Measurements from ENCODE around the gene PHACTR3. TPM values are rescaled to one million over a fixed set of nuclear protein-coding genes. Genes with fewer than 3 reads are reported as not detected.
"Not testable (repeated sequence)": the region's sequence is repeated elsewhere in the genome, so short reads cannot be mapped to it uniquely, and the experiment has no call there.

Gene PHACTR3
- polyA plus RNA-seq, 2 of the 4 experiments (the other 2 are of a cell fraction): not detected

DNA sequence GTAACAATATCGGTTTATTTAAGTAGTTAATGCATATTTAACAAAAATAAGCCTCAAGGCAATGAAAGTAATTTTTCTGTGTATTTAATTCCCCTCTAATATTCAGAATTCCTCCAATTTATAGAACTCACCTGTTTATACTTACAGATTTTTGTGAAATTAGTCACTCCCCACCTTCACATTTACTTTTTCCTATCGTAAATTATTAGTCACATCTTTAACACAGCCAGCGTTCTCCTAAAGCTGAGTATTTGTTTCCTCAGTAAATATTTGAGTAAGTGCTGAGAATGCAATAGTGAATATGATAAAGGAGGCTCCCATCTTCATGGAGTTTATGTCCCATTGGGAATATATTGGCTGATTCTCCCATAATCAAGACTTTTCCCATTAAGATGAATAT is 241.1 kb downstream of the PHACTR3 start:
- DNase-seq (ENCODE audit: low read depth in 1 of 2, low spot score in 1 of 2) (no peak), ATAC-seq (no peak), FAIRE-seq (no peak)
- no peak overlapping the region for H3K4me3 ChIP-seq
- no peaks in the 10 kb centered on the region for H3K9me3 ChIP-seq
- no peak overlapping the region for H3K27ac ChIP-seq
- WGBS (ENCODE audit: missing lambda C conversion rate): 9% methylated on average over 3 of the region's 3 CpGs
- no peaks in the 10 kb centered on the region for H3K4me1 ChIP-seq
- TF ChIP-seq POLR2AphosphoS2 (conservative IDR thresholded peaks at IDR 0.05; ENCODE audit: low read length): no peak
- TF ChIP-seq MAFK (IDR thresholded peaks at IDR 0.05; ENCODE audit: partially characterized antibody): no peak
- no peak for TF ChIP-seq MYC (IDR thresholded peaks at IDR 0.05; ENCODE audit: borderline replicate concordance, low read length)
- no peak for TF ChIP-seq TP53 (CRISPR knock-in tag; IDR thresholded peaks at IDR 0.05)
- TF ChIP-seq ESRRA (IDR thresholded peaks at IDR 0.05; ENCODE audit: borderline replicate concordance, low read length): no peak
- no peak for TF ChIP-seq REST (IDR thresholded peaks at IDR 0.05)
- no peak for TF ChIP-seq KDM1A (IDR thresholded peaks at IDR 0.05; ENCODE audit: low read depth)
- no peak for TF ChIP-seq MAZ (IDR thresholded peaks at IDR 0.05; ENCODE audit: borderline replicate concordance, low read depth, low read length)
- CTCF ChIA-PET: no interaction called here
- H3K4me2 ChIP-seq: no peak overlapping the region
- POLR2A ChIA-PET: no interaction called here

DNA sequence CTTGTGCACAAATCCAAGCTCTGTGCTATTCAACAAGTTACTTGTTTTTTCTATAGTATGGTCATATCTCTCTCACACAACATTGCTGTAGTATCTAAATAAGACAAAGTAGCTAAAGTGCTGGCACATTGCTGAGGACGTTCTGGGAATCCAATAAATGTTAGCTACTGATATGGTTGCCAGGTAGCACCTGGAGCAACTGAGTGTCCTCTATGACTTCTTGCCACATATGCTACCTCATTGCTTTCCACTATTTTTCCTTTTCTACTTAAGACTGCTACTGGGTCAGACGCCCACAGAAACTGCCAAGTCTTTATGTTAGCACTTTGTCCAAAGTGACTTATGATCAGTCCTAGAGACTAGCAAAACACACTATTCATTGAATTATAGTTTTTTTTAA is 243.8 kb downstream of the PHACTR3 start:
- Histone ChIP-seq H3K4me2 (no peak overlapping the region), H3K4me1 (no peaks in the 10 kb centered on the region), H3K27ac (no peak overlapping the region), H3K4me3 (no peak overlapping the region), H3K9me3 (no peaks in the 10 kb centered on the region)
- FAIRE-seq (no peak), DNase-seq (ENCODE audit: low read depth in 1 of 2, low spot score in 1 of 2) (no peak), ATAC-seq (no peak)
- ChIA-PET CTCF (interaction anchor here (0.8 to 8.1 kb wide), 6 partner anchors 9 to 77 kb away, joined by 3 to 68 read pairs (median 4); no protein-coding TSS in a partner anchor), POLR2A (no interaction called here)
- no peak for TF ChIP-seq ATOH8 (CRISPR knock-in tag; IDR thresholded peaks at IDR 0.05; ENCODE audit: low read depth)
- WGBS (ENCODE audit: missing lambda C conversion rate): 32% methylated on average over 2 of the region's 2 CpGs

DNA sequence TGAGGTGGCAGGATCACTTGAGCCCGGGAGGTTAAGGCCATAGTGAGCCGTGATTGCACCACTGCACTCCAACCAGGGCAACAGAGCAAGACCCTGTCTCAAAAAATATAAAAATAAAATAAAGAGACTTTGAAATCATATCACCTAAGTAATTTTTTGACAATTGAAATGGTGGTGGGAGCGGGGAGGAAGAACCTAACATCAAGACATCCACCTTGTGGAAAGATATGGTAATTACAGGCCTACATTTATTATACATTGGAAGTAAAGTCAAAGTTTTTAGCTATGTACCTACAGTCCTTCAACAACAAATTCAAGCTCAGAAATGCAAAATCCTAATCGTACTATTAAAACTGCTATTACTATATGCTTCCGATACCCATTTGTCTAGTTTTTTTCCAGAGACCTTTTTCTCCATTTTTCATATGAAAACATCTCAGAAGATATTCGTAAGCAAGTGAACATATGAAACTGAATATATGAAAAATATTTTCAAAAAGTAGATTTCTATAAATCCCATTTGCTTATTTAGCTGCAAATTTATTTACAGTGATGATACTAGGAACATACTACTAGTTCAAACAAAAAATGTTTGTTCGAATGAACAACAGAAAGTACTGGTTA is 245.8 kb downstream of the PHACTR3 start:
- peak; percentile 43 for FAIRE-seq
- Histone ChIP-seq H3K4me1 (no peaks in the 10 kb centered on the region), H3K9me3 (no peaks in the 10 kb centered on the region), H3K27ac (no peak overlapping the region), H3K4me3 (no peak overlapping the region), H3K4me2 (no peak overlapping the region)
- POLR2A ChIA-PET: no interaction called here
- WGBS (ENCODE audit: missing lambda C conversion rate): 45% methylated on average over 7 of the region's 7 CpGs
- peak; percentile 25 to 49 for DNase-seq (ENCODE audit: low read depth in 1 of 2, low spot score in 1 of 2)
- TF ChIP-seq, protein P1, sequence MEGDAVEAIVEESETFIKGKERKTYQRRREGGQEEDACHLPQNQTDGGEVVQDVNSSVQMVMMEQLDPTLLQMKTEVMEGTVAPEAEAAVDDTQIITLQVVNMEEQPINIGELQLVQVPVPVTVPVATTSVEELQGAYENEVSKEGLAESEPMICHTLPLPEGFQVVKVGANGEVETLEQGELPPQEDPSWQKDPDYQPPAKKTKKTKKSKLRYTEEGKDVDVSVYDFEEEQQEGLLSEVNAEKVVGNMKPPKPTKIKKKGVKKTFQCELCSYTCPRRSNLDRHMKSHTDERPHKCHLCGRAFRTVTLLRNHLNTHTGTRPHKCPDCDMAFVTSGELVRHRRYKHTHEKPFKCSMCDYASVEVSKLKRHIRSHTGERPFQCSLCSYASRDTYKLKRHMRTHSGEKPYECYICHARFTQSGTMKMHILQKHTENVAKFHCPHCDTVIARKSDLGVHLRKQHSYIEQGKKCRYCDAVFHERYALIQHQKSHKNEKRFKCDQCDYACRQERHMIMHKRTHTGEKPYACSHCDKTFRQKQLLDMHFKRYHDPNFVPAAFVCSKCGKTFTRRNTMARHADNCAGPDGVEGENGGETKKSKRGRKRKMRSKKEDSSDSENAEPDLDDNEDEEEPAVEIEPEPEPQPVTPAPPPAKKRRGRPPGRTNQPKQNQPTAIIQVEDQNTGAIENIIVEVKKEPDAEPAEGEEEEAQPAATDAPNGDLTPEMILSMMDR (IDR thresholded peaks at IDR 0.05): peak; percentile 57
- TF ChIP-seq MYC (IDR thresholded peaks at IDR 0.05; ENCODE audit: borderline replicate concordance, low read length) (no peak), TFCP2L1 (CRISPR knock-in tag; IDR thresholded peaks at IDR 0.05) (no peak), SMC3 (IDR thresholded peaks at IDR 0.05) (peak; percentile 43), RAD21 (conservative IDR thresholded peaks at IDR 0.05 in 1 of 2, IDR thresholded peaks at IDR 0.05 in 1 of 2) (peak; percentile 52 to 54; a peak in 4 of 5 replicates)
- peak in 1 of 2 experiments; percentile 70; a peak in 2 of 6 replicates for ATAC-seq
- CTCF ChIA-PET: interaction anchor here (0.6 to 8.1 kb wide), 21 partner anchors 9 to 277 kb away, joined by 3 to 68 read pairs (median 4); partner anchors contain the start of gene SYCP2

DNA sequence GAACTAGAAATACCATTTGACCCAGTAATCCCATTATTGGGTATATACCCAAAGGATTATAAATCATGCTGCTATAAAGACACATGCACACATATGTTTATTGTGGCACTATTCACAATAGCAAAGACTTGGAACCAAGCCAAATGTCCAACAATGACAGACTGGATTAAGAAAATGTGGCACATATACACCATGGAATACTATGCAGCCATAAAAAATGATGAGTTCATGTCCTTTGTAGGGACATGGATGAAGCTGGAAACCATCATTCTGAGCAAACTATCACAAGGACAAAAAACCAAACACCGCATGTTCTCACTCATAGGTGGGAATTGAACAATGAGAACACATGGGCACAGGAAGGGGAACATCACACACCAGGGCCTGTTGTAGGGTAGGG is 252.2 kb downstream of the PHACTR3 start:
- FAIRE-seq; CTCF ChIA-PET; H3K9me3 ChIP-seq; H3K4me1 ChIP-seq; POLR2A ChIA-PET; ATAC-seq; DNase-seq (ENCODE audit: low read depth in 1 of 2, low spot score in 1 of 2); H3K4me2 ChIP-seq; H3K27ac ChIP-seq; H3K4me3 ChIP-seq: not testable (repeated sequence)
- WGBS (ENCODE audit: missing lambda C conversion rate): 91% methylated on average over 1 of the region's 1 CpG

GRCh38 chr20:59856941-59857340 is 252.6 kb downstream of the PHACTR3 start:
- H3K4me2 ChIP-seq; POLR2A ChIA-PET; H3K4me3 ChIP-seq; DNase-seq (ENCODE audit: low read depth in 1 of 2, low spot score in 1 of 2); H3K4me1 ChIP-seq; H3K27ac ChIP-seq; FAIRE-seq; H3K9me3 ChIP-seq; ATAC-seq; CTCF ChIA-PET: not testable (repeated sequence)
- WGBS (ENCODE audit: missing lambda C conversion rate): 35% methylated on average over 5 of the region's 5 CpGs

Measured in A549 (cell line).